ENCODE measurements around the gene ABCC1.
A peak's percentile ranks its signal among the peaks of the same experiment; 100 is the strongest.
"Not testable (repeated sequence)": the region's sequence is repeated elsewhere in the genome, so short reads cannot be mapped to it uniquely, and the experiment has no call there.

Gene ABCC1

DNA sequence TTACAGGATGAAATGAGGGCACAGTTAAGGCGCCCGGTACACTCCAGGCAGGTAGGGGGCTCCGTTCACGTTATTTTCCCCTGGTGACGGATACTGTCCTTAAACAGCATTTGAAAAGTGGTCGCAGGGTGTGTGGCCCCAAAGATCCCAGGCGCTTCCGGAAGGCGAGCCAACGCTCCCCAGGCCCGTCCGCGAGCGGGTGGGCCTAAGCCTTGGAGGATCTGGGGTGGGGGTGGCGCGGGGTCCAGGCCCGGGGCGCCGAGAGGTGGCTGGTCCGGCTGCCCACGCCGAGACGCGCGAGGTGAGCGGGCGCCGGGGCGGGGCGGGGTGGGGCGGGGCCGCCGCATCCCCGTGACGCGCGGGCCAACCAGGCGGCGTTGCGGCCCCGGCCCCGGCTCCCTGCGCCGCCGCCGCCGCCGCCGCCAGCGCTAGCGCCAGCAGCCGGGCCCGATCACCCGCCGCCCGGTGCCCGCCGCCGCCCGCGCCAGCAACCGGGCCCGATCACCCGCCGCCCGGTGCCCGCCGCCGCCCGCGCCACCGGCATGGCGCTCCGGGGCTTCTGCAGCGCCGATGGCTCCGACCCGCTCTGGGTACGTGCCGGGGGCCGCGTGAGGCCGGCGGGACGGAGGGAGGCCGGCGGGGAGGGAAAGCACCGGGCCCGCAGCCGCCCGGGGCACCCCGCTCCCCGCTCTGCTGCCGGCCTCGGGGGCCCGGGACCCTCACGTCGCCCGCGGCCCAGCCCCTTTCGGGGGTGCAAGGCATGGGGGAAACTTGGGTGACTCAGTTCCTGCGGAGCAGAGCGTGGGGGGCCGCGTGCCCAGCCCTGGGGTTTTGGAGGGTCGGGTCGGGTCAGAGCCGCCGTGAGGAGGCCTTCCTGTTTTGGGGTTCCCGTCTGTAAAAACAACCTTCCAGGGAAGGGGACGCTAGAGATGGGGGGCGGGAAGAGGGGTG, at the start of gene ABCC1:
Gene ABCC1, plus strand, starts transcription at position 407 of the 951 bp plus-strand sequence. Its CDS starts 136 bp downstream, at position 543.
- DNase-seq (ENCODE audit: low read depth) = peak; percentile 37

DNA sequence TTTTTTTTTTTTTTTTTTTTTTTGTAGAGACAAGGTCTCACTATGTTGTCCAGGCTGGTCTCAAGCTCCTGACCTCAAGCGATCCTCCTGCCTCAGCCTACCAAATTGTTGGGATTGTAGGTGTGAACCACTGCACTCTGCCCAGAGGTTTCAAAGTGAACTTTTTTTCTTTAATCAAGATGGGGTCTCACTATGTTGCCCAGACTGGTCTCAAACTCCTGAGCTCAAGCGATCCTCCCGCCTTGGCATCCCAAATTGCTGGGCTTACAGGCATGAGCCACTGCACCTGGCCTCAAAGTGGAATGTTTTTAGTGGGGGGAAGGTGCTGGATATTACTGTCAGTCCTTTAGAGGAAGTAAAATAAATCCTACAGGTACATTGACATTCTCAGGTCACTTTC, 49.1 kb upstream of the ABCC1 start:
- no peak for DNase-seq (ENCODE audit: low read depth)

DNA sequence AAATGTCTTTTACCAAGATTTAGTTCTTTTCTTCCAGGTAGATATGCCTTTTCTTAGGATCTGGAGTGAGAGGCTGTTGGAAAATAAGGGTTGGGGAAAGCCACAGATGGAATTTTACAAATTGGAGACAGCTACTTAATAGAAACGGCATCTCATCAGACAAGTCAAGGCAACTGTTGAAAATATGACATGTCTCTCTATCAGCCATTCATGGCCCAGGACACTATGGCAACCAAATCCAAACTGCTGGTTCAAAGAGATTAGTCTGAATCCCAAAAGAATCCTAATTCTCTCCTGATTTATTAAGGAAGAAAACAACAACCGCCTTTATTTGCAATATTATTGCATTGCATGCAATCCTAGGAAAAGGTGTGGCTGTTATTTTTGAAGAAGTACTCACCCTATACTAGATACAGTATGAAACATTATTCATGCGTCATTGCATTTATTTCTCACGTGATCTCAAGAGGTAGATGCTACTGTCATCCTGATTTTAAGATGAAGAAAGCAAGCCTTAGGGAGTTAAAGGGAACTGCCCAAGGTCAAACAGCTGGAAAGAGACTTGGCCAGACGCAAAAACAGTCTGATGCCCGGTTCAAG, 48.4 kb upstream of the ABCC1 start:
- no peak for DNase-seq (ENCODE audit: low read depth)

DNA sequence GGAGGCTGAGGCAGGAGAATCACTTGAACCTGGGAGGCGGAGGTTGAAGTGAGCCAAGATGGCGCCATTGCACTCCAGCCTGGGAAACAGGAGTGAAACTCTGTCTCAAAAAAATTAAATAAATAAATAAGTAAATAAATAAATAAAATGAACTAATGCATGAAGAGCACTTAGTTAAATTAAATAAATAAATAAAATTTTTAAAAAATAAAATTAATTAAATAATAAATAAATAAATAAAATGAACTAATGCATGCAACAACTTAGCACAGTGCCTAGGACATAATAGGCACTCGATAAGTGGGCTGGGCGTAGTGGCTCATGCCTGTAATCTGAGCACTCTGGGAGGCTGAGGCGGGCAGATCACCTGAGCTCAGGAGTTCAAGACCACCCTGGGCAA, 45.5 kb upstream of the ABCC1 start:
- no peak for DNase-seq (ENCODE audit: low read depth)

DNA sequence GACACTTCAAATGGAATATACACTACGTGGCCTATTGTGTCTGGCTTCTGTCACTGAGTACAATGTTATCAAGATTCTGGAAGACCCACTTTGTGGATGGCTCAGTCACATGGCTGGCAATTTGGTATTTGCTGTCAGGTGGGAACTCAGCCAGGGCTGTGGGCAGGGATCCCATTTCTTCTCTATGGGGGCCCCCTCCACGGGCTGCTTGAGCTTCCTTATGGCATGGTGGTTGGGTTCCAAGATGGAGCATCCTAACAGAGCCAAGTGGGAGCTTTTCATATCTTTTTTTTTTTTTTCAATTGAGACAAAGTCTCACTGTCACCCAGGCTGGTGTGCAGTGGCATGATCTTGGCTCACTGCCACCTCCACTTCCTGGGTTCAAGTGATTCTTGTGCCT, 43.0 kb upstream of the ABCC1 start:
- DNase-seq (ENCODE audit: low read depth) = no peak

DNA sequence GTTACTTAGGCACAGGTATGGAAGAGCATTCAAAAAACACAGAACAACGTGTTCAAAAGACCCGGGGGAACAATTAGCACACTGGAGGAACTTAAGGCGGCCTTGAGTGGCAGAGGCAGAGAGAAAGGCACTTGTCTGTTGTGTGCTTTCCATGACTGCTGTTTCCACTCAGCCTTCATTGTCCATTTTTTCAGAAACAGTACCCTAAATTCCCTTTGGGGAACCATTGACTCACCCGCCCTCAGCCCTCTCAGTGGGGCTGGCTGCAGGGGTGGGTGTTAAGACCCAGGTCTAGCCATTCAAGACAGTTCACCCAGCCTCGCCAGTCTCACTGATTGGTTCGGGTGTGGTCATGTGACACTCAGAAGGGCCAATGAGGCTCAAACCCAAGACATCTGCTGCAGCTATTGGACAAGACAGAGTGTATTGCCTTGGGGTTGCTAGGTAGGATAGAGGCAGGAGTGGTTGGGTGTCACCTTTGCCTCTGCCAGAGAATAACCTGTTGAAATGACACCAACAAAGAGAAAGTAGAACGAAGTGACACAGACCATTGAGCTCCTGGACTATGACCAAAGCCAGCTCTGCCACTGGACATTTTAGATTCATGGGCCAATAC, 41.4 kb upstream of the ABCC1 start:
- DNase-seq (ENCODE audit: low read depth) = no peak

DNA sequence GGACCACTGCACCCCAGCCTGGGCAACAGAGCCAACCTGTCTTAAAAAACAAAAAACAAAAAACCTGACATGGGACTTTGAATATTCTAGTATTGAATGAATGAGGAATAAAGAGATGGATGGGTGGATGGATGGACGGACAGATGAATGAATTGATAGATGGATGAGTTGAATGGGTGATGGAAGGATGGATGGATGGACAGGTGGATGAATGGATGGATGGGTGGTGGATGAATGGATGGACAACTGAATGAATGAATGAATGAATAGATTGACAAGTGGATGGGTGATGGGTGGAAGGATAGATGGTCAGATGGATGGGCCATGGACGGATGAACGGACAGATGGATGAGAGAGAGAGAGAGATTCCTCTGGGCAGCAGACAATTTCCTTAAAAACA, 38.2 kb upstream of the ABCC1 start:
- DNase-seq (ENCODE audit: low read depth) = no peak

DNA sequence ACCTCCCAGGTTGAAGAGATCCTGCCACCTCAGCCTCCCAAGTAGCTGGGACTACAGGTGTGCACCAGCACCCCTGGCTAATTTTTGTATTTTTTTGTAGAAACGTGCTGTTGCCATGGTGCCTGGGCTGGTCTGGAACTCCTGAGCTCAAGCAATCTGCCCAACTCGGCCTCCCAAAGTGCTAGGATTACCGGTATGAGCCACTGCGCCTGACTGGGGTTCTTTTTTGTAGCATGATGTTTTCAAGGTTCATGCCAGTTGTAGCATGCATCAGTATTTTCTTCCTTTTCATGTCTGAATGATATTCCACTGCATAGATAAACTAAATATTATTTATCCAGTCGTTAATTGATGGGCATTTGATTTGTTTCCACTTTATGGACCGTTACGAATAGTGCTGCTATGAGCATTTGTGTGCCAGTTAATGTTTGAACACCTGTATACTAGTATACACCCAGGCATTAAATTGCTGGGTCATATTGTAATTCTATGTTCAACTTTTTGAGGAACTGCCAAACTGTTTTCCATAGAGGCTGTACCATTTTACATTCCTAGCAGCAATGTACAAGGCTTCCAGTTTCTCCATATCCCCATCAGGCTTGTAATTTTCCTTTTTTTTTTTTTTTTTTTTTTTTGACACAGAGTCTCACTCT, 36.2 kb upstream of the ABCC1 start:
- DNase-seq (ENCODE audit: low read depth) = no peak

DNA sequence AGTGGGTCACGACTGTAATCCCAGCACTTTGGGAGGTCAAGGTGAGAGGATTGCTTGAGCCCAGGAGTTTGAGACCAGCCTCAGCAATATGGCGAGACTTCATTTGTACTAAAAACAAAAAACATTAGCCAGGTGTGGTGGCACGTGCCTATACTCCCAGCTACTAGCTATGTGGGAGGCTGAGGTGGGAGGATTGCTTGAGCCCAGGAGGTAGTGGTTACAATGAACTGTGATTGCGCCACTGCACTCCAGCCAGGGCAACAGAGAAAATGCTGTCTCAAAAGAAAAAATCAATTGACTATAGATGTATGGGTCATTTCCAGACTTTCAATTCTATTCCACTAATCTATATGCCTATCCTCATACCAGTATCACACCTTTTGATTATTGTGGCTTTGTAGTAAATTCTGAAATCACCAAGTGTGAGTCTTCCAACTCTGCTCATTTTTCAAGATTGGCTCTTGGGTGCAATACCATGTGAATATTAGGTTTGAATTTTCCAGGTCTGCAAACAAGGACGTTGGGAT, 33.8 kb upstream of the ABCC1 start:
- no peak for DNase-seq (ENCODE audit: low read depth)

DNA sequence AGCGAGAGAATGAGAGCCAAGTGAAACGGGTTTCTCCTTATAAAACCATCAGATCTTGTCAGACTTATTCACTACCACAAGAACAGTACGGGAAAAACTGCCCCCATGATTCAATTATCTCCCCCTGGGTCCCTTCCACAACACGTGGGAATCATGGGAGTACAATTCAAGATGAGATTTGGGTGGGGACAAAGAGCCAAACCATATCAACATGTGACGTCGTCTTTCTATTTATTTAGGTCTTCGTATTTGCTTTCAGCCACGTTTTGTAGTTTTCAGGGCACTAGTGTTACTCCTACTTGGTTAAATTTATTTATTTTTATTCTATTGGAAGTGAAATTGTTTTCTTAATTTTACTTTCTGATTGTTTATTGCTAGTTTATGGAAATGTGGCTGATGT, 33.1 kb upstream of the ABCC1 start:
- no peak for DNase-seq (ENCODE audit: low read depth)

DNA sequence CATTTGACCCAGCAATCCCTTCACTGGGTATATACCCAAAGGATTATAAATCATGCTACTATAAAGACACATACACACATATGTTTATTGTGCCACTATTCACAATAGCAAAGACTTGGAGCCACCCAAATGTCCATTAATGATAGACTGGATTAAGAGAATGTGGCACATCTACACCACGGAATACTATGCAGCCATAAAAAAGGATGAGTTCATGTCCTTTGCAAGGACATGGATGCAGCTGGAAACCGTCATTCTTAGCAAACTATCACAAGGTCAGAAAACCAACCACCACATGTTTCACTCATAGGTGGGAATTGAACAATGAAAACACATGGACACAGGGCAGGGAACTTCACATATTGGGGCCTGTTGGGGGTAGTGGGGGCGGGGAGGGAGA, 31.1 kb upstream of the ABCC1 start:
- not testable (repeated sequence) for DNase-seq (ENCODE audit: low read depth)

DNA sequence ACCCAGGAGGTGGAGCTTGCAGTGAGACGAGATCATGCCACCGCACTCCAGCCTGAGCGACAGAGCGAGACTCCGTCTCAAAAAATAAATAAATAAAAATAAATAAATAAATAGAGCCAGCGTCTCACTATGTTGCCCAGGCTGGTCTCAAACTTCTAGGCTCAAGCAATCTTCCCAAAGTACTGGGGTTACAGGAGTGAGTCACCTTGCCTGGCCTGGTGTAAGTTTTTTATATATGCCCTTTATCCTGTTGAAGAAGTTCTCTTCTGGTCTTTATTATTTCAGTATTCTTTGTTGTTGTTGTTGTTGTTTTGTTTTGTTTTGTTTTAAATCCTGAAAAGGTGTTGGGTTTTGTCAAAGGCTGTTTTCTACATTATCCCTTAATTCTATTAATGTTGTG, 30.1 kb upstream of the ABCC1 start:
- DNase-seq (ENCODE audit: low read depth) = no peak

DNA sequence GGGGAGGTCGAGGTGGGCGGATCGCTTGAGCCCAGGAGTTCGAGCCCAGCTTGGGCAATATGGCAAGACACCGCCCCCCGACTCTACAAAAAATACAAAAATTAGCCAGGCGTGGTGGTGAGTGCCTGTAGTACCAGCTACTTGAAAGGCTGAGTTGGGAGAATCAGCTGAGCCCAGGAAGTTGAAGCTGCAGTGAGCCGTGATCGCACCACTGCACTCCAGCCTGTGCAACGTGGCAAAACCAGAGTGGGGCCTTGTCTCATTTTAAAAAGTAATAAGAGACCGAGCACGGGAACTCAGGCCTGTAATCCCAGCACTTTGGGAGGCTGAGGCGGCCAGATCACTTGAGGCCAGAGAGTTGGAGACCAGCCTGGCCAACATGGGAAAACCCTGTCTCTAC, 24.4 kb upstream of the ABCC1 start:
- DNase-seq (ENCODE audit: low read depth) = no peak

DNA sequence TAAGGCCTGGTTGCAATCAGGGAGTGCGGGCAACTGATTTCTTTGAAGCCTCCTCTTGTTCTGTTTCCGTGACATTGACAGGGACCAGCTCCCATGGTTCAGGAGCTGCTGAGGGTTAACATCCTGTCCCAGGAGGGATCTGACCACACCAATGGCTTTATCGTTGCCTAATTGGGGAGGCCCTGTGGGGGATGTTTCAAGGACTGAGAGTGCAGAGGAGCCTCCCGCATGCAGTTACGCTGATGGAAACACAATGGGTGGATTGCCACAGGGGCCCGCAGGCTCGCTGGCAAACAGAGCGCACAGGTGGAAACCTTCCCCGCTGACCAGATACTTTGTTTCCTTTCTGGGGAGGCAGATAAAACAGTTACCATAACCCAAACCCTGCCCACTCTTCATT, 23.8 kb upstream of the ABCC1 start:
- no peak for DNase-seq (ENCODE audit: low read depth)

DNA sequence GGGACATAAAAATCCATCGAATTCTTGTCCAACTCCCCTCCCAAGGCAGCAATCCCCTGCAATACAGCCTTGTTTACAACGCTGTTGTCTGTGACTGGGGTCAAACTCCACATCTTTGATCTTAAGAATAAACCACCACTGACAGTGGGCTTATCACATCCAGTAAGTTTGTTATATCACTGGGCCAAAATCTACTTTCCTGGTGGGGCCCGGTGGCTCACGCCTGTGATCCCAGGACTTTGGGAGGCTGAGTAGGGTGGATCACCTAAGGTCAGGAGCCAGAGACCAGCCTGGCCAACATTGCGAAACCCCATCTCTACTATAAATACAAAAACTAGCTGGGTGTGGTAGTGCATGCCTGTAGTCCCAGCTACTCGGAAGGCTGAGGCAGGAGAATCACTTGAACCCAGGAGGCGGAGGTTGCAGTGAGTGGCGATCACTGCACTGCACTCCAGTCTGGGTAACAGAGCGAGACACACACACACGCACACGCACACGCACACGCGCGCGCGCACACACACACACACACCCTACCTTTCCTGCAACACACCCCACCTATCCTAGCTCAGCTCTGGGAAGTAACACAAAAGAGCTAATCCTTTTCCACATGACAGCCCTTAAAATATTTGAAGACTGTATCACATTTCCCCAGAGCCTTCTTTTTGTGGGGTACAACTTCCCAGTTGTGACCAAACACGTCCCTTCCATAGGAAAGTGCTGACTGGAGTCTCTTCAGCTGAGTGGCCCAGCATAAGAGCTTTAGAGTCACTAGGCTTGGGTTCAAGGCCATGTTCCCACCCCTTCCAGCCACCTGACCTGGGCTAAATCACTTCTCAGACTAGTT, 20.9 kb upstream of the ABCC1 start:
- DNase-seq (ENCODE audit: low read depth) = no peak

DNA sequence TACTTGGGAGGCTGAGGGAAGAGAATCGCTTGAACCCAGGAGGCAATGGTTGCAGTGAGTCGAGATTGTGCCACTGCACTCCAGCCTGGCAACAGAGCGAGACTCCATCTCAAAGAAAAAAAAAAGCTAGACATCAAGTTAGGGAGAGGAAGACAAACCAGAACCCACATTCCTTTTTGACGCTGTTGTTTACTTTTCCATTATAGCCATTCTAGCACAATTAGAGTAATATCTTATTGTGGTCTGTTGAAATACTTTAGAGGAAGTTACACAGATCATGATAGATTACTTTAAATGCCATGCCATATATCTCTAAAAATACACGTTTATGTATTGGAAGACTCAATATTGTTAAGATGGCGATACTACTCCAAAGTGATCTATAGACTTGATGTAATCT, 16.5 kb upstream of the ABCC1 start:
- no peak for DNase-seq (ENCODE audit: low read depth)

DNA sequence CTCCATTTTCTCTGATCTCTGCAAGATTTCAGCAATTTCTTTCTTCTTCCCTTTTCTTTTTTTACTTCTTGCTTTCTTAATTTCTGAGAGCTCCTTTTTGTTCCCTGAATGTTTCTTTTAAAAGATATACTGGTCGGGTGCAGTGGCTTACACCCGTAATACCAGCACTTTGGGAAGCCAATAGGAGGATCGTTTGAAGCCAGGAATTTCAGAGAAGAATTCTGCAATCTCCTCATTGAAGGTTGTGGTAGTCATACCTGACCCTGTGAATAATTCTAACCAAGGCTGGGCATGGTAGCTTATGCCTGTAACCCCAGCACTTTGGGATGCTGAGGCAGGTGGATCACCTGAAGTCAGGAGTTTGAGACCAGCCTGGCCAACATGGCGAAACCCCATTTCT, 15.6 kb upstream of the ABCC1 start:
- DNase-seq (ENCODE audit: low read depth) = no peak

DNA sequence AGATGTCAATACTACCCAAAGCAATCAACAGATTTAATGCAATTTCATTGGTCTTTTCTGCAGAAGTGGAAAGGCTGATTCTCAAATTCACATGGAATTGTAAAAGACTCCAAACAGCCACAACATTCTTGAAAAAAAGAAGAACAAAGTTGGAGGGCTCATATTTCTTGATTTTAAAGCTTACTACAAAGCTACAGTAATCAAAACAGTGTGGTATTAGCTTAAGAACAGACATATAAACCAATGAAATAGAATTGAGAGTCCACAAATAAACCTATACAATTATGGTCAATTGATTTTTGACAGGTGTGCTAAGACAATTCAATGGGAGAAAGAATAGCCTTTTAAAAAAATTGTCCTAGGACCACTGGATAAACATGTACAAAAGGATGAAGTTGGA, 14.4 kb upstream of the ABCC1 start:
- DNase-seq (ENCODE audit: low read depth) = no peak

DNA sequence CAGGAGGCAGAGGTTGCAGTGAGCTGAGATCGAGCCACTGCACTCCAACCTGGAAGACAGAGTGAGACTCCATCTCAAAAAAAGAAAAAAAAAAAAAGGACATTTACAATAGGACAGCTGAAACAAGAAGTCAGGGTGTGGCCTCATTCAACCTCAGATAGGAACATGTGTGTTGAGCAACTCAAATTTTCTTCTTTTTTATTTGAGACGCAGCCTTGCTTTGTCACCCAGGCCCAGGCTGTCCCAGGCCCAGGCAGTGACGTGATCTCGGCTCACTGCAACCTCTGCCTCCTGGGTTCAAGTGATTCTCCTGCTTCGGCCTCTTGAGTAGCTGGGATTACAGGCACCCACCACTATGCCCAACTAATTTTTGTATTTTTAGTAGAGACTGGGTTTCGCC, 12.6 kb upstream of the ABCC1 start:
- DNase-seq (ENCODE audit: low read depth) = not testable (repeated sequence)

DNA sequence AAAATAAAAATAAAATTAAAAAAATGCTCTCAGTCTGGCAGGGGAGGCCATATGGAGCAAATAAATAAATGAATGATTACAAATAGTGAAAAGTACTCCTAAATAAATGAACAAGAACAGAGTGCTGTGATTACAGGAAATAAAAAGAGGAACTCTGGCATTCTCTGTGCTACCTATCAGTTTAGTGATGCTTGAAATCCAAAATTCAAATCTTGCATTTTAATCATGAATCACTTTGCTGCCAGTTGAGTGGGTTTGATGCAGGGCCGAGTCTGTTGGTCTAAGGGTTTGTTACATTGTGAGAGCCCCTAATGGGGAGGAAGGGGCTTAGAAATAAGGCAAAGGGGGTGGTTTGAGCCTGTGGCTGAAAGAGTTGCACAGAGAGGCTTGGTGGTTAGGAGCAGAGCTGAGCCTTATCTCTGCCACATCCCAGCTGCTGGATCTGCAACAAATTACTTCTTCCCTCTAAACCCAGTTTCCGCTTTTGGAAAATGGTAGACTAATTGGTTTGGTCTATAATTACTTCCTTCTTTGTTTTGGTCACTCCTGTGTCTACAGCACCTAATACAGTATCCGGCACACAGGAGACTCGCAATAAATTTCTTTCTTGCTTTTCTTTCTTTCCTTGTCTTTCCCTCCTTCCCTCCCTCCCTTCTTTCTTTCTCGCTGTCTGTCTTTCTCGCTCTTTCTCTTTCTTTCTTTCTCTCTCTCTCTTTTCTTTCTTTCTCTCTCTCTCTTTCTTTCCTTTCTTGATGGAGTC, 6.3 kb upstream of the ABCC1 start:
- DNase-seq (ENCODE audit: low read depth) = no peak
